Sigmoid colon (tissue), 7 donors: Measurements from ENCODE around the gene PDZRN4. TPM values are rescaled to one million over a fixed set of nuclear protein-coding genes. Genes with fewer than 3 reads are reported as not detected.

Experiments used
- DNase-seq: peaks from one replicate; pipeline ENCODE4 v3.0.0-alpha.2; 2019
- H3K27ac ChIP-seq, 4 donors: fragments of 200-600 bp; sonication (generic); one replicate each; pipeline ENCODE4 v1.5.1; 2016 to 2019; ENCODE audit warnings: mild to moderate bottlenecking in 1 of 4
- H3K27me3 ChIP-seq, 3 donors: fragments of 200-600 bp; sonication (generic); one replicate each; pipeline ENCODE4 v1.5.1; 2019; ENCODE audit warnings: mild to moderate bottlenecking in 1 of 3
- H3K36me3 ChIP-seq, 4 donors: fragments of 200-600 bp; sonication (generic); one replicate each; pipeline ENCODE4 v1.5.1; 2016 to 2019
- H3K4me1 ChIP-seq, 4 donors: fragments of 200-600 bp; sonication (generic); one replicate each; pipeline ENCODE4 v1.5.1; 2017 to 2019
- H3K4me3 ChIP-seq, 4 donors: fragments of 200-600 bp; sonication (generic); one replicate each; pipeline ENCODE4 v1.5.1; 2017 to 2019; ENCODE audit warnings: mild to moderate bottlenecking in 2 of 4, moderate library complexity in 1 of 4
- H3K9me3 ChIP-seq, 4 donors: fragments of 200-600 bp in 3 of 4; sonication (generic) in 3 of 4; one replicate each; pipeline versions ENCODE4 v1.5.1 to v1.6.1; 2013 to 2019
- CTCF ChIP-seq, 4 experiments: fragments of 450-650 bp in 3 of 4; fragments of 200-600 bp in 1 of 4; IDR thresholded peaks; one replicate each; pipeline ENCODE4 v1.5.1; 2016 to 2019; ENCODE audit warnings: antibody characterized with exemption in 4 of 4, mild to moderate bottlenecking in 3 of 4, moderate library complexity in 2 of 4
- EP300 ChIP-seq, 4 donors: sonication (generic); formaldehyde crosslinking; IDR thresholded peaks; one replicate each; pipeline ENCODE4 v1.6.1; 2017; ENCODE audit warnings: antibody characterized with exemption in 4 of 4
- POLR2A ChIP-seq, 2 donors: fragments of 450-650 bp; IDR thresholded peaks; one replicate each; pipeline ENCODE4 v1.6.1; 2016; ENCODE audit warnings: antibody characterized with exemption in 2 of 2, mild to moderate bottlenecking in 2 of 2, moderate library complexity in 2 of 2
- POLR2AphosphoS5 ChIP-seq, 4 donors: sonication (generic); formaldehyde crosslinking; IDR thresholded peaks; one replicate each; pipeline ENCODE4 v1.6.1; 2017; ENCODE audit warnings: antibody characterized with exemption in 4 of 4
- WGBS, 2 donors: extraction: QIAGEN DNeasy Blood & Tissue Kit; methylation state at CpG; one replicate each; pipeline ENCODE4 v1.1.7; 2013; 5-methylcytosine and 5-hydroxymethylcytosine counted together
- intact Hi-C: fragments of 100-400 bp; cut with DNase I; formaldehyde crosslinking; loops from one replicate; pipeline ENCODE4 v1.15.1; 2023
- polyA plus RNA-seq, 3 donors: library from polyadenylated mRNA; stranded (reverse); fragments of 200-250 nt; gene quantifications; one replicate each; pipeline ENCODE4 v1.2.3, GENCODE V29; 2013
- total RNA-seq, 4 donors: library from RNA; depleted of rRNA; stranded (reverse); fragments of >200 nt; gene quantifications; one replicate each; pipeline ENCODE4 v1.1.0, GENCODE V29; 2016
- donor health status: healthy with polysubstance abuse.
- donor health status: Bipolar disorder and iron deficiency.
- donor health status: healthy.

PDZRN4 gene
- total and polyA plus RNA-seq, 7 donors, result 0.23 to 98.1 (median 71.5) TPM

DNA sequence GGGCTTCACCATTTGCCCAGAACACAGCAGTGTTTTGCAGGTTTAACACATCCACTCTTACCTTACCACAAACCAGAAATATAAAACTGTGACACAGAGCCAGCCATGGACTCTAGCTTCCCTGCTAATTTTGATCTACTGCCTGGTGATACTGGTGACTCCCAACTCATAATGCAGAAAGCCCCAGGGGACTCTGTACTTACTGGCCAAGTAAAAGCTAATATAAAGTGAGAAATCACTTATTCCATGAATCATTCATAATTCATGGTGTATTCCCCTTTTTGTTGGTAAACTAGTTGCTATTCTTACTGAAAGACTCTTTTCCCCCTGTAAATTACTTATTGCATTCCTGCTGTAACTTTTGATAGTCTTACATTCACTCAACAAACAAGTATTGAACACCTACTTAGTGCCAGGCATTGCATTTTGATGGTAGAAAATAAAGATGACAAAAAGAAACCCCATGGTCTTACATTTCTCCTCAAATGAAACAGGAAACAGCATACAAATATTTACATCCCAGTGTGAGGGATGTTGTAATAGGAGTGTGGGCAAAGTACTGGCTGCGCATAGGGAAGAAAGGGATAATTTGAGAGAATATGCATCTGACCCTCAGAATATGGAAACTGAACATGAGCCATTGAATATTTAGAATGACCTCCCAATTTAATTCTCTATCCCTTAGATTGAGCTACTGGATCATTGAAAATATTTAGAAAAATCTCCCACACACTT, 279.6 kb downstream of the PDZRN4 start:
- WGBS, 2 donors, result 75 to 89% methylated on average over 1 of the region's 1 CpG
- TF ChIP-seq EP300 (IDR thresholded peaks at IDR 0.05) (no peak), POLR2A (IDR thresholded peaks at IDR 0.05) (no peak), CTCF (IDR thresholded peaks at IDR 0.05) (no peak), POLR2AphosphoS5 (IDR thresholded peaks at IDR 0.05) (no peak)
- DNase-seq, result no peak
- Histone ChIP-seq H3K36me3 (no peaks in the 10 kb centered on the region), H3K4me1 (peaks cover 0 to 20% (median 2%) of the 10 kb centered on the region in 4 donors), H3K27ac (no peak overlapping the region), H3K4me3 (no peak overlapping the region), H3K27me3 (no peaks in the 10 kb centered on the region), H3K9me3 (no peaks in the 10 kb centered on the region)
- intact Hi-C loops, result loop anchor here (5.0 kb wide), 1 partner anchor 85 kb away; no protein-coding TSS in a partner anchor

- 76 to 85% methylated on average over 3 of the region's 3 CpGs for WGBS, 2 donors
- H3K4me1 ChIP-seq, result peaks cover 0 to 20% (median 2%) of the 10 kb centered on the region in 4 donors
- no peaks in the 10 kb centered on the region for H3K36me3 ChIP-seq
- intact Hi-C loops, result loop anchor here (5.0 kb wide), 1 partner anchor 84 kb away; no protein-coding TSS in a partner anchor
- TF ChIP-seq POLR2A (IDR thresholded peaks at IDR 0.05) (no peak), EP300 (IDR thresholded peaks at IDR 0.05) (no peak)
- H3K27ac ChIP-seq, result no peak overlapping the region
- no peaks in the 10 kb centered on the region for H3K27me3 ChIP-seq
- no peak for DNase-seq
- H3K4me3 ChIP-seq, result no peak overlapping the region
- H3K9me3 ChIP-seq, result no peaks in the 10 kb centered on the region
Observed at GRCh38 chr12:41468341-41468740, 280.2 kb downstream of the PDZRN4 start.

GRCh38 chr12:41468756-41469155, 280.6 kb downstream of the PDZRN4 start:
- TF ChIP-seq POLR2A (IDR thresholded peaks at IDR 0.05) (no peak), POLR2AphosphoS5 (IDR thresholded peaks at IDR 0.05) (no peak), EP300 (IDR thresholded peaks at IDR 0.05) (no peak), CTCF (IDR thresholded peaks at IDR 0.05) (no peak)
- Histone ChIP-seq H3K27me3 (no peaks in the 10 kb centered on the region), H3K36me3 (no peaks in the 10 kb centered on the region), H3K4me3 (no peak overlapping the region), H3K9me3 (no peaks in the 10 kb centered on the region), H3K4me1 (peaks cover 0 to 18% (median 2%) of the 10 kb centered on the region in 4 donors), H3K27ac (no peak overlapping the region)
- no peak for DNase-seq
- 68 to 73% methylated on average over 7 of the region's 7 CpGs for WGBS, 2 donors
- intact Hi-C loops, result loop anchor here (5.0 kb wide), 1 partner anchor 84 kb away; no protein-coding TSS in a partner anchor

DNA sequence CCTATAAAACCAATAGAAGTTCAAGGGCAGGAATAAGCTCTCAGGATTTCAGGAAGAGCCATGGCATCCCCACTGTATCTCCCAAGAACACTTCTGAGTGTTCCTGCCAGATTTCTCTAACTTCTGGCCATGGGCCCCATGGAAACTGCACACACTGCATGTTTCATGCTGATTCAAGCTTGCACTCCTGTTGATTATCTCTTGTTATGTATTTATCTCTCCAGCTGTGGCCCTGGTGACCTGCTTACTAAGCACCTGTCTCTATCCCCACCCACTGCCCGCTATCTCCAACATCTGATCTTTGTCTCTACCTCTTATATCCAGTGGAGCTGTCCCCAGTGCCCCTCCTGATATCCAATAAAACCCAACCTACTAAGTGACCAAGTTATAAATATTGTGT, 285.3 kb downstream of the PDZRN4 start:
- Histone ChIP-seq H3K36me3 (no peaks in the 10 kb centered on the region), H3K4me1 (peaks cover 0 to 4% (median 0%) of the 10 kb centered on the region in 4 donors), H3K27me3 (no peaks in the 10 kb centered on the region), H3K9me3 (no peaks in the 10 kb centered on the region), H3K4me3 (no peak overlapping the region), H3K27ac (no peak overlapping the region)
- TF ChIP-seq CTCF (IDR thresholded peaks at IDR 0.05) (no peak), POLR2A (IDR thresholded peaks at IDR 0.05) (no peak), POLR2AphosphoS5 (IDR thresholded peaks at IDR 0.05) (no peak), EP300 (IDR thresholded peaks at IDR 0.05) (no peak)
- DNase-seq, result no peak
- intact Hi-C loops, result no loop called here
- 45 to 78% methylated on average over 1 of the region's 1 CpG for WGBS, 2 donors

DNA sequence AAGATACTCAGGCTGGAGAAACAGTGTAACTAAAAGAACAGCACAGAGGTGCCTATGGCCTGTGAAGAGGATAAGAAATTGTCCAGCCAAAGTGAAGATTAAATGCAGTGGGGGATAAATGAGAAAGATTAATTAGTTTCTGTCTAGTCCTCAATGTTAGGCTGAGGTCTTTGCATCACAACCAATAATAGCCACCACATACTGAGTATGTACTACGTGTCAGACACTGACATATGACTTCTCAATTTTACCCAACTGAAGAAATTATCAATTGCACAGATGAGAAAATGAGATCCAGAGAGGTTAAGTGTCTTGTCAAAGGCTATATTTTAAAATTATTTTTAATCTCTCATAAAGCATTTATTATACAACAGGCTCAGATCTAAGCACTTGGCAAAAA, 285.9 kb downstream of the PDZRN4 start:
- H3K27ac ChIP-seq, result no peak overlapping the region
- H3K4me3 ChIP-seq, result no peak overlapping the region
- intact Hi-C loops, result no loop called here
- TF ChIP-seq POLR2A (IDR thresholded peaks at IDR 0.05), result no peak
- no peak for TF ChIP-seq POLR2AphosphoS5 (IDR thresholded peaks at IDR 0.05)
- TF ChIP-seq EP300 (IDR thresholded peaks at IDR 0.05), result no peak
- no peak for TF ChIP-seq CTCF (IDR thresholded peaks at IDR 0.05)
- no peaks in the 10 kb centered on the region for H3K9me3 ChIP-seq
- H3K4me1 ChIP-seq, result peaks cover 0 to 4% (median 0%) of the 10 kb centered on the region in 4 donors
- DNase-seq, result no peak
- H3K36me3 ChIP-seq, result no peaks in the 10 kb centered on the region
- WGBS, 2 donors, result 70 to 76% methylated on average over 1 of the region's 1 CpG
- no peaks in the 10 kb centered on the region for H3K27me3 ChIP-seq
